ENCODE measurements around the gene RBL1. TPM values are rescaled to one million over a fixed set of nuclear protein-coding genes. Genes with fewer than 3 reads are reported as not detected.
"Not testable (repeated sequence)": the region's sequence is repeated elsewhere in the genome, so short reads cannot be mapped to it uniquely, and the experiment has no call there.

RBL1 gene
- total and polyA plus RNA-seq, 10 of the 15 experiments (the other 5 are each of a cell fraction or from before 2014, with no cell fraction given) = 4.5 to 51.1 (median 24.9) TPM

- BruUV-seq (replicated peaks); H3K36me3 ChIP-seq (ENCODE audit: control insufficient read depth in 2 of 2, insufficient read depth in 2 of 2, low read length in 1 of 2); DNase-seq (ENCODE audit: low read depth, low spot score); H2AFZ ChIP-seq (ENCODE audit: control insufficient read depth, low read depth, low read length); H3K27me3 ChIP-seq (replicated peaks in 1 of 2; ENCODE audit: control insufficient read depth in 2 of 2, insufficient read depth in 2 of 2, low read length in 1 of 2); FAIRE-seq; in situ Hi-C loops (cut with MboI); H3K9me3 ChIP-seq (replicated peaks; ENCODE audit: control insufficient read depth, insufficient read depth, low read length); H3K79me2 ChIP-seq (ENCODE audit: control insufficient read depth, insufficient read depth, low read length); ATAC-seq; H4K20me1 ChIP-seq (ENCODE audit: control insufficient read depth, insufficient read depth); intact Hi-C loops (cut with micrococcal nuclease; ENCODE audit: unreplicated experiment); CTCF ChIA-PET; H3K27ac ChIP-seq (ENCODE audit: control insufficient read depth, insufficient read depth); H3K4me2 ChIP-seq (ENCODE audit: control insufficient read depth, insufficient read depth); H3K9ac ChIP-seq (ENCODE audit: control insufficient read depth, insufficient read depth, low read length); H3K4me3 ChIP-seq: not testable (repeated sequence)
- SMC1A ChIA-PET (ENCODE audit: uncharacterized antibody, unreplicated experiment) = interaction anchor here (0.7 kb wide), 1 partner anchor 68 kb away, joined by 3 read pairs; no protein-coding TSS in a partner anchor
- RAD21 ChIA-PET (ENCODE audit: unreplicated experiment) = interaction anchor here (0.6 kb wide), 1 partner anchor 14 kb away, joined by 3 read pairs; no protein-coding TSS in a partner anchor
- WGBS (ENCODE audit: insufficient coverage, insufficient replicate concordance, low lambda C conversion rate, missing lambda C conversion rate) = 93% methylated on average over 25 of the region's 25 CpGs
- peaks cover 13% of the 10 kb centered on the region for H3K4me1 ChIP-seq (ENCODE audit: control insufficient read depth, insufficient read depth, low read length)
- peak; percentile 27; the same call in 1 of the 2 replicates for TF ChIP-seq PAX5 (IDR thresholded peaks at IDR 0.05; ENCODE audit: borderline replicate concordance, low read depth, low read length)
- POLR2A ChIA-PET = interaction anchor here (0.6 kb wide), 1 partner anchor 23 kb away, joined by 5 read pairs; no protein-coding TSS in a partner anchor
Observed at GRCh38 chr20:37011858-37012257, 83.9 kb downstream of the RBL1 start.

- Histone ChIP-seq H4K20me1 (ENCODE audit: control insufficient read depth, insufficient read depth) (no peaks in the 10 kb centered on the region), H2AFZ (ENCODE audit: control insufficient read depth, low read depth, low read length) (no peak overlapping the region), H3K4me3 (no peak overlapping the region), H3K79me2 (ENCODE audit: control insufficient read depth, insufficient read depth, low read length) (no peaks in the 10 kb centered on the region), H3K9me3 (replicated peaks; ENCODE audit: control insufficient read depth, insufficient read depth, low read length) (no peaks in the 10 kb centered on the region), H3K27me3 (replicated peaks in 1 of 2; ENCODE audit: control insufficient read depth in 2 of 2, insufficient read depth in 2 of 2, low read length in 1 of 2) (no peaks in the 10 kb centered on the region), H3K4me2 (ENCODE audit: control insufficient read depth, insufficient read depth) (no peak overlapping the region), H3K4me1 (ENCODE audit: control insufficient read depth, insufficient read depth, low read length) (peaks cover 17% of the 10 kb centered on the region), H3K27ac (ENCODE audit: control insufficient read depth, insufficient read depth) (no peak overlapping the region), H3K36me3 (ENCODE audit: control insufficient read depth in 2 of 2, insufficient read depth in 2 of 2, low read length in 1 of 2) (peaks cover 0 to 9% of the 10 kb centered on the region in 2 experiments; a peak in 2 of 4 replicates), H3K9ac (ENCODE audit: control insufficient read depth, insufficient read depth, low read length) (no peak overlapping the region)
- RAD21 ChIA-PET (ENCODE audit: unreplicated experiment) = interaction anchor here (0.6 kb wide), 1 partner anchor 13 kb away, joined by 3 read pairs; no protein-coding TSS in a partner anchor
- POLR2A ChIA-PET = interaction anchor here (0.6 kb wide), 2 partner anchors 22 to 86 kb away, joined by 5 read pairs; no protein-coding TSS in a partner anchor
- no peak for DNase-seq (ENCODE audit: low read depth, low spot score)
- no peak for FAIRE-seq
- ATAC-seq = no peak
- no TSS peak for BruUV-seq (replicated peaks)
- TF ChIP-seq, protein P1, sequence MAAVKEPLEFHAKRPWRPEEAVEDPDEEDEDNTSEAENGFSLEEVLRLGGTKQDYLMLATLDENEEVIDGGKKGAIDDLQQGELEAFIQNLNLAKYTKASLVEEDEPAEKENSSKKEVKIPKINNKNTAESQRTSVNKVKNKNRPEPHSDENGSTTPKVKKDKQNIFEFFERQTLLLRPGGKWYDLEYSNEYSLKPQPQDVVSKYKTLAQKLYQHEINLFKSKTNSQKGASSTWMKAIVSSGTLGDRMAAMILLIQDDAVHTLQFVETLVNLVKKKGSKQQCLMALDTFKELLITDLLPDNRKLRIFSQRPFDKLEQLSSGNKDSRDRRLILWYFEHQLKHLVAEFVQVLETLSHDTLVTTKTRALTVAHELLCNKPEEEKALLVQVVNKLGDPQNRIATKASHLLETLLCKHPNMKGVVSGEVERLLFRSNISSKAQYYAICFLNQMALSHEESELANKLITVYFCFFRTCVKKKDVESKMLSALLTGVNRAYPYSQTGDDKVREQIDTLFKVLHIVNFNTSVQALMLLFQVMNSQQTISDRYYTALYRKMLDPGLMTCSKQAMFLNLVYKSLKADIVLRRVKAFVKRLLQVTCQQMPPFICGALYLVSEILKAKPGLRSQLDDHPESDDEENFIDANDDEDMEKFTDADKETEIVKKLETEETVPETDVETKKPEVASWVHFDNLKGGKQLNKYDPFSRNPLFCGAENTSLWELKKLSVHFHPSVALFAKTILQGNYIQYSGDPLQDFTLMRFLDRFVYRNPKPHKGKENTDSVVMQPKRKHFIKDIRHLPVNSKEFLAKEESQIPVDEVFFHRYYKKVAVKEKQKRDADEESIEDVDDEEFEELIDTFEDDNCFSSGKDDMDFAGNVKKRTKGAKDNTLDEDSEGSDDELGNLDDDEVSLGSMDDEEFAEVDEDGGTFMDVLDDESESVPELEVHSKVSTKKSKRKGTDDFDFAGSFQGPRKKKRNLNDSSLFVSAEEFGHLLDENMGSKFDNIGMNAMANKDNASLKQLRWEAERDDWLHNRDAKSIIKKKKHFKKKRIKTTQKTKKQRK (IDR thresholded peaks at IDR 0.05; ENCODE audit: low read depth, low read length) = no peak
- TF ChIP-seq, protein P2, sequence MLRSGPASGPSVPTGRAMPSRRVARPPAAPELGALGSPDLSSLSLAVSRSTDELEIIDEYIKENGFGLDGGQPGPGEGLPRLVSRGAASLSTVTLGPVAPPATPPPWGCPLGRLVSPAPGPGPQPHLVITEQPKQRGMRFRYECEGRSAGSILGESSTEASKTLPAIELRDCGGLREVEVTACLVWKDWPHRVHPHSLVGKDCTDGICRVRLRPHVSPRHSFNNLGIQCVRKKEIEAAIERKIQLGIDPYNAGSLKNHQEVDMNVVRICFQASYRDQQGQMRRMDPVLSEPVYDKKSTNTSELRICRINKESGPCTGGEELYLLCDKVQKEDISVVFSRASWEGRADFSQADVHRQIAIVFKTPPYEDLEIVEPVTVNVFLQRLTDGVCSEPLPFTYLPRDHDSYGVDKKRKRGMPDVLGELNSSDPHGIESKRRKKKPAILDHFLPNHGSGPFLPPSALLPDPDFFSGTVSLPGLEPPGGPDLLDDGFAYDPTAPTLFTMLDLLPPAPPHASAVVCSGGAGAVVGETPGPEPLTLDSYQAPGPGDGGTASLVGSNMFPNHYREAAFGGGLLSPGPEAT (IDR thresholded peaks at IDR 0.05; ENCODE audit: low read depth) = no peak
- TF ChIP-seq SUPT20H (IDR thresholded peaks at IDR 0.05; ENCODE audit: borderline replicate concordance, control insufficient read depth, low read depth, low read length) (no peak), KDM1A (IDR thresholded peaks at IDR 0.05; ENCODE audit: borderline replicate concordance) (no peak)
- intact Hi-C loops (cut with micrococcal nuclease; ENCODE audit: unreplicated experiment) = no loop called here
- SMC1A ChIA-PET (ENCODE audit: uncharacterized antibody, unreplicated experiment) = interaction anchor here (0.7 kb wide), 1 partner anchor 69 kb away, joined by 3 read pairs; no protein-coding TSS in a partner anchor
- in situ Hi-C loops (cut with MboI) = no loop called here
- CTCF ChIA-PET = interaction anchor here (0.6 to 1.4 kb wide), 2 partner anchors 70 to 145 kb away, joined by 3 to 4 read pairs; no protein-coding TSS in a partner anchor
Observed at GRCh38 chr20:37011147-37011546, 84.7 kb downstream of the RBL1 start.
